Body of pancreas (tissue), 4 donors: ENCODE measurements around the gene KLHL22.

ENCODE experiments used
- CTCF ChIP-seq, 7 experiments: fragments of 450-650 bp in 4 of 7; fragments of 200-600 bp in 3 of 7; sonication (generic) in 3 of 7; IDR thresholded peaks; one replicate each; pipeline ENCODE4 v1.5.1; 2016 to 2019; ENCODE audit warnings: antibody characterized with exemption in 7 of 7
- POLR2A ChIP-seq, 3 donors: fragments of 450-650 bp; IDR thresholded peaks; one replicate each; pipeline ENCODE4 v1.6.1; 2016; ENCODE audit warnings: antibody characterized with exemption in 3 of 3, mild to moderate bottlenecking in 2 of 3

- TF ChIP-seq POLR2A (IDR thresholded peaks at IDR 0.05) (no peak), CTCF (IDR thresholded peaks at IDR 0.05) (no peak)
These were observed 53.7 kb downstream of the KLHL22 start for GRCh38 chr22:20441631-20442484.
